IMR-90 (cell line): ENCODE data around the gene UNC79. TPM values are rescaled to one million over a fixed set of nuclear protein-coding genes. Genes with fewer than 3 reads are reported as not detected.

Source experiments
- ATAC-seq: fragments of 200-7000 bp; cut with Tn5 transposase; 2 replicates; pipeline ENCODE4 v1.9.1; 2020; ENCODE audit warnings: low read depth, mild to moderate bottlenecking, moderate library complexity
- BruUV-seq: library from RNA; stranded (reverse); fragments of 400-500 nt; replicated peaks from 2 replicates; lab custom pipeline; 2021; lab: Mats Ljungman, UMichigan
- CTCF ChIA-PET: fragments of 300-600 bp; formaldehyde crosslinking; extraction: SDS; loops from one replicate; lab custom pipeline; 2021; ENCODE audit warnings: antibody characterized with exemption; lab: Yijun Ruan, JAX
- POLR2A ChIA-PET: fragments of 300-600 bp; sonication (Branson Sonifier 250); formaldehyde crosslinking; loops from one replicate; lab custom pipeline; 2022; ENCODE audit warnings: antibody characterized with exemption; ENCODE audit not compliant: unreplicated experiment; lab: Charles Lee
- DNase-seq: peaks from one replicate; pipeline ENCODE4 v3.0.0; 2013
- H2AFZ ChIP-seq: replicated peaks from 2 replicates; pipeline ENCODE3; 2013; ENCODE audit warnings: low read length, mild to moderate bottlenecking; ENCODE audit not compliant: poor library complexity
- H2AK5ac ChIP-seq: 2 replicates; pipeline ENCODE4 v1.6.1; 2013; ENCODE audit warnings: low read depth, low read length, inconsistent platforms
- H2AK9ac ChIP-seq: replicated peaks from 2 replicates; pipeline ENCODE3; 2013; ENCODE audit warnings: mild to moderate bottlenecking, low read depth, low read length, moderate library complexity; ENCODE audit not compliant: poor library complexity
- H2BK120ac ChIP-seq: 2 replicates; pipeline ENCODE4 v1.6.1; 2013; ENCODE audit warnings: low read depth, low read length, inconsistent platforms
- H2BK15ac ChIP-seq: 3 replicates; pipeline ENCODE4 v1.6.1; 2013; ENCODE audit warnings: low read depth, low read length, inconsistent platforms
- H2BK20ac ChIP-seq: 2 replicates; pipeline ENCODE4 v1.6.1; 2013; ENCODE audit warnings: low read depth, mild to moderate bottlenecking, inconsistent platforms, low read length, moderate library complexity
- H2BK5ac ChIP-seq: 2 replicates; pipeline ENCODE4 v1.6.1; 2013; ENCODE audit warnings: mild to moderate bottlenecking, low read depth, low read length, inconsistent platforms; ENCODE audit not compliant: poor library complexity, severe bottlenecking
- H3K14ac ChIP-seq: replicated peaks from 2 replicates; pipeline ENCODE4 v1.6.1; 2013; ENCODE audit warnings: low read depth, low read length, inconsistent platforms
- H3K18ac ChIP-seq: 2 replicates; pipeline ENCODE4 v1.6.1; 2013; ENCODE audit warnings: low read depth, low read length, control low read depth
- H3K23ac ChIP-seq: 2 replicates; pipeline ENCODE4 v1.6.1; 2013; ENCODE audit warnings: low read depth, low read length, inconsistent platforms
- H3K27ac ChIP-seq: 2 replicates; pipeline ENCODE4 v1.5.1; 2013; ENCODE audit warnings: mild to moderate bottlenecking, control low read depth, low read length; ENCODE audit not compliant: insufficient read depth
- H3K27me3 ChIP-seq: 2 replicates; pipeline ENCODE4 v1.6.1; 2013; ENCODE audit warnings: low read length; ENCODE audit not compliant: control insufficient read depth, insufficient read depth
- H3K36me3 ChIP-seq: 2 replicates; pipeline ENCODE4 v1.6.1; 2013; ENCODE audit warnings: low read length, mixed read lengths; ENCODE audit not compliant: control insufficient read depth, insufficient read depth
- H3K4ac ChIP-seq: 2 replicates; pipeline ENCODE4 v1.6.1; 2013; ENCODE audit warnings: low read depth, low read length, inconsistent platforms
- H3K4me1 ChIP-seq: 2 replicates; pipeline ENCODE4 v1.6.1; 2013; ENCODE audit warnings: low read length, mixed read lengths; ENCODE audit not compliant: control insufficient read depth, insufficient read depth
- H3K4me2 ChIP-seq: 2 replicates; pipeline ENCODE4 v1.6.1; 2013; ENCODE audit warnings: low read depth, mild to moderate bottlenecking, control low read depth, low read length, moderate library complexity
- H3K4me3 ChIP-seq: 2 replicates; pipeline ENCODE4 v1.5.1; 2013; ENCODE audit warnings: low read depth, mild to moderate bottlenecking, control low read depth, low read length, moderate library complexity; ENCODE audit not compliant: insufficient read depth
- H3K56ac ChIP-seq: 2 replicates; pipeline ENCODE4 v1.6.1; 2013; ENCODE audit warnings: low read length, inconsistent platforms; ENCODE audit not compliant: insufficient read depth; ENCODE audit errors: extremely low read depth
- H3K79me1 ChIP-seq, 2 experiments: 2 replicates each; pipeline ENCODE4 v1.6.1; 2013; ENCODE audit warnings: low read length in 2 of 2, inconsistent platforms in 1 of 2, low read depth in 1 of 2
- H3K9ac ChIP-seq: 2 replicates; pipeline ENCODE4 v1.6.1; 2013; ENCODE audit warnings: low read depth, low read length, control low read depth
- H3K9me1 ChIP-seq: 2 replicates; pipeline ENCODE4 v1.6.1; 2013; ENCODE audit warnings: low read length, inconsistent platforms; ENCODE audit not compliant: insufficient read depth
- H3K9me3 ChIP-seq: 2 replicates; pipeline ENCODE4 v1.6.1; 2013; ENCODE audit warnings: low read length; ENCODE audit not compliant: control insufficient read depth, insufficient read depth
- H4K20me1 ChIP-seq: 2 replicates; pipeline ENCODE4 v1.6.1; 2013; ENCODE audit warnings: low read length, inconsistent platforms; ENCODE audit not compliant: insufficient read depth
- H4K5ac ChIP-seq: 2 replicates; pipeline ENCODE4 v1.6.1; 2013; ENCODE audit warnings: mild to moderate bottlenecking, low read depth, low read length, control low read depth
- H4K8ac ChIP-seq, 2 experiments: 2 replicates each; pipeline ENCODE4 v1.6.1; 2013; ENCODE audit warnings: low read depth in 2 of 2, low read length in 2 of 2, control low read depth in 1 of 2, inconsistent platforms in 1 of 2
- H4K91ac ChIP-seq: 2 replicates; pipeline ENCODE4 v1.6.1; 2013; ENCODE audit warnings: low read depth, low read length, inconsistent platforms; ENCODE audit not compliant: insufficient read depth
- CEBPB ChIP-seq: IDR thresholded peaks from 2 replicates; pipeline ENCODE4 v1.6.1; 2012; ENCODE audit warnings: low read depth, low read length, improper control_type of control experiment
- FOS ChIP-seq: fragments of 150-350 bp; IDR thresholded peaks from 2 replicates; pipeline ENCODE4 v1.6.1; 2016; ENCODE audit warnings: low read depth, low read length
- MAZ ChIP-seq: IDR thresholded peaks from 2 replicates; pipeline ENCODE4 v1.6.1; 2012; ENCODE audit warnings: low read depth, mild to moderate bottlenecking, low read length, improper control_type of control experiment, moderate library complexity, borderline replicate concordance
- MXI1 ChIP-seq: IDR thresholded peaks from 2 replicates; pipeline ENCODE4 v1.6.1; 2012; ENCODE audit warnings: low read depth, mild to moderate bottlenecking, low read length, moderate library complexity, borderline replicate concordance
- NFE2L2 ChIP-seq: fragments of 150-350 bp; IDR thresholded peaks from 2 replicates; pipeline ENCODE4 v1.6.1; 2016; ENCODE audit warnings: low read depth, mild to moderate bottlenecking, low read length
- RAD21 ChIP-seq: IDR thresholded peaks from 2 replicates; pipeline ENCODE4 v1.6.1; 2012; ENCODE audit warnings: low read length, improper control_type of control experiment
- SMC3 ChIP-seq: fragments of 150-350 bp; IDR thresholded peaks from 2 replicates; pipeline ENCODE4 v1.6.1; 2016; ENCODE audit warnings: low read depth, mild to moderate bottlenecking, antibody characterized with exemption, low read length, moderate library complexity
- WGBS, 2 experiments: methylation state at CpG; one replicate each; pipeline versions ENCODE4 v1.1.5 to v1.1.7; 2013; ENCODE audit warnings: missing lambda C conversion rate in 2 of 2; ENCODE audit not compliant: insufficient read length in 1 of 2; ENCODE audit errors: extremely low coverage in 2 of 2; 5-methylcytosine and 5-hydroxymethylcytosine counted together
- dilution Hi-C: fragments of 300-500 bp; cut with HindIII; formaldehyde crosslinking; loops from one replicate; pipeline ENCODE4 v1.14.3; 2018; ENCODE audit warnings: low sequenced_read_pairs; ENCODE audit not compliant: unreplicated experiment
- in situ Hi-C: fragments of 300-500 bp; cut with MboI; formaldehyde crosslinking; loops from 3 replicates; pipeline ENCODE4 v1.14.3; 2019; ENCODE audit warnings: low sequenced_read_pairs, inconsistent platforms, mixed read lengths
- intact Hi-C: fragments of 100-400 bp; cut with micrococcal nuclease; formaldehyde crosslinking; loops from 2 replicates; pipeline ENCODE4 v1.10.0; 2022
- polyA plus RNA-seq, 3 experiments: library from polyadenylated mRNA; depleted of rRNA; stranded (reverse); fragments of >200 nt; gene quantifications; 2 replicates each; pipeline ENCODE4 v1.2.3, GENCODE V29; 2012; ENCODE audit warnings: low replicate concordance in 1 of 3
- total RNA-seq: library from RNA; depleted of rRNA; stranded (reverse); fragments of >200 nt; gene quantifications from 2 replicates; pipeline ENCODE4 v1.2.3, GENCODE V29; 2012
- TF ChIP-seq, protein P1 (sequence below): fragments of 150-350 bp; IDR thresholded peaks from 2 replicates; pipeline ENCODE4 v1.6.1; 2016; ENCODE audit warnings: low read depth, mild to moderate bottlenecking, low read length, moderate library complexity, borderline replicate concordance

The UNC79 gene
- total and polyA plus RNA-seq, 2 of the 4 experiments (the other 2 are of a cell fraction), result under 0.01 TPM

DNA sequence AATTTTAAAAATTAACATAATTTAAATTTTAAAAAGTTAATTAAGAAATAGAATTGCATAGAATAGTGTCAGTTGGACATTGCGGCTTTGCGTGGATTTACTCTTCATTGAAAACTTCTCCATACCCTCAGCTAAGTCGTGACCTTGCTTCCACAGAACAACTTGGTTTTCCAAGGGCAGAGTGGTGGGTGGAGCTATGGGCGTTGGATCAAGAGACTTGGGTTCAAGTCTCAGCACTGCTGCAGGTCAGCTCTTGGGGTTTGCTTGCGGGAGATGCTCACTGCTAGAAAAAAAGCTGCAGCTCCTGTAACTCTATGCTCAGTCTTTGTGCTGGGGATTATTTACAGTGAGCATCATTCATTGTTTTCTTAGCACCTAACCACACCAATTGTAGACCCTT, 223.9 kb downstream of the UNC79 start:
- no peak overlapping the region for H3K23ac ChIP-seq
- H4K5ac ChIP-seq, result no peak overlapping the region
- no peaks in the 10 kb centered on the region for H3K9me1 ChIP-seq
- H3K4me3 ChIP-seq, result no peak overlapping the region
- H2AFZ ChIP-seq, result no peak overlapping the region
- ChIA-PET POLR2A (no interaction called here), CTCF (interaction anchor here (0.6 kb wide), 1 partner anchor 410 kb away, joined by 3 read pairs; no protein-coding TSS in a partner anchor)
- no peak overlapping the region for H3K27ac ChIP-seq
- intact Hi-C loops, result loop anchor here (2.0 kb wide), 1 partner anchor 238 kb away; no protein-coding TSS in a partner anchor
- H2AK9ac ChIP-seq, result no peak overlapping the region
- ATAC-seq (no peak), DNase-seq (no peak)
- H2BK15ac ChIP-seq, result no peak overlapping the region
- H2BK5ac ChIP-seq, result no peak overlapping the region
- no peaks in the 10 kb centered on the region for H3K79me1 ChIP-seq
- BruUV-seq, result no TSS peak
- no peaks in the 10 kb centered on the region for H3K9me3 ChIP-seq
- no peak overlapping the region for H2BK20ac ChIP-seq
- no peaks in the 10 kb centered on the region for H3K27me3 ChIP-seq
- H2AK5ac ChIP-seq, result no peak overlapping the region
- H3K9ac ChIP-seq, result no peak overlapping the region
- H4K20me1 ChIP-seq, result no peaks in the 10 kb centered on the region
- no peak overlapping the region for H2BK120ac ChIP-seq
- dilution Hi-C loops, result no loop called here
- no peak overlapping the region for H4K8ac ChIP-seq
- H3K36me3 ChIP-seq, result no peaks in the 10 kb centered on the region
- H3K4me2 ChIP-seq, result no peak overlapping the region
- H3K56ac ChIP-seq, result no peak overlapping the region
- in situ Hi-C loops, result no loop called here
- H3K14ac ChIP-seq, result no peak overlapping the region
- TF ChIP-seq, protein P1, sequence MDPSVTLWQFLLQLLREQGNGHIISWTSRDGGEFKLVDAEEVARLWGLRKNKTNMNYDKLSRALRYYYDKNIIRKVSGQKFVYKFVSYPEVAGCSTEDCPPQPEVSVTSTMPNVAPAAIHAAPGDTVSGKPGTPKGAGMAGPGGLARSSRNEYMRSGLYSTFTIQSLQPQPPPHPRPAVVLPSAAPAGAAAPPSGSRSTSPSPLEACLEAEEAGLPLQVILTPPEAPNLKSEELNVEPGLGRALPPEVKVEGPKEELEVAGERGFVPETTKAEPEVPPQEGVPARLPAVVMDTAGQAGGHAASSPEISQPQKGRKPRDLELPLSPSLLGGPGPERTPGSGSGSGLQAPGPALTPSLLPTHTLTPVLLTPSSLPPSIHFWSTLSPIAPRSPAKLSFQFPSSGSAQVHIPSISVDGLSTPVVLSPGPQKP, result no peak
- TF ChIP-seq MAZ (no peak), CEBPB (no peak), RAD21 (no peak), MXI1 (no peak), NFE2L2 (no peak), SMC3 (no peak), FOS (no peak)
- H3K18ac ChIP-seq, result no peak overlapping the region
- no peaks in the 10 kb centered on the region for H3K4me1 ChIP-seq
- no peak overlapping the region for H3K4ac ChIP-seq
- no peak overlapping the region for H4K91ac ChIP-seq
- no CpG with 5 or more reads among the region's 5 CpGs for WGBS, 2 experiments
